NOMO-1 treated with dmso at 0.1 percent for 144 hours (cell line): ENCODE data around the gene RBMS1.
A peak's percentile ranks its signal among the peaks of the same experiment; 100 is the strongest.

ENCODE experiments used
- DNase-seq: peaks from one replicate; lab custom pipeline; 2025; ENCODE audit not compliant: unreplicated experiment; lab: John Stamatoyannopoulos, UW

Gene RBMS1

GRCh38 chr2:160288324-160288723, 205.3 kb downstream of the RBMS1 start:
- no peak for DNase-seq

- no peak for DNase-seq
Observed at GRCh38 chr2:160287476-160287875, 206.1 kb downstream of the RBMS1 start.

GRCh38 chr2:160286551-160286950, 207.1 kb downstream of the RBMS1 start:
- DNase-seq: no peak

- DNase-seq: no peak
Observed at GRCh38 chr2:160283675-160284074, 209.9 kb downstream of the RBMS1 start.

GRCh38 chr2:160282063-160282580, 211.5 kb downstream of the RBMS1 start:
- DNase-seq: no peak

GRCh38 chr2:160281213-160281612, 212.4 kb downstream of the RBMS1 start:
- DNase-seq: no peak

- no peak for DNase-seq
Observed at GRCh38 chr2:160279813-160280465, 213.7 kb downstream of the RBMS1 start.

GRCh38 chr2:160278879-160279177, 214.8 kb downstream of the RBMS1 start:
- no peak for DNase-seq

GRCh38 chr2:160278101-160278878, 215.3 kb downstream of the RBMS1 start:
- no peak for DNase-seq

GRCh38 chr2:160277151-160277550, 216.5 kb downstream of the RBMS1 start:
- DNase-seq: no peak

GRCh38 chr2:160275656-160276055, 218.0 kb downstream of the RBMS1 start:
- no peak for DNase-seq

- DNase-seq: no peak
Observed at GRCh38 chr2:160271171-160272086, 222.2 kb downstream of the RBMS1 start.

GRCh38 chr2:160270571-160271113, 223.0 kb downstream of the RBMS1 start:
- DNase-seq: no peak

- peak; percentile 78 for DNase-seq
Observed at GRCh38 chr2:160269803-160270570, 223.6 kb downstream of the RBMS1 start.

GRCh38 chr2:160269365-160269764, 224.2 kb downstream of the RBMS1 start:
- DNase-seq: no peak

- no peak for DNase-seq
Observed at GRCh38 chr2:160268151-160268781, 225.3 kb downstream of the RBMS1 start.

- no peak for DNase-seq
Observed at GRCh38 chr2:160267692-160268091, 225.9 kb downstream of the RBMS1 start.

- DNase-seq: no peak
Observed at GRCh38 chr2:160267022-160267421, 226.6 kb downstream of the RBMS1 start.

- DNase-seq: no peak
Observed at GRCh38 chr2:160266037-160266551, 227.5 kb downstream of the RBMS1 start.

GRCh38 chr2:160264308-160264707, 229.3 kb downstream of the RBMS1 start:
- no peak for DNase-seq
